GM18951 (cell line): ENCODE measurements around the gene SETBP1.

ENCODE experiments used
- POLR2A ChIP-seq: IDR thresholded peaks from 4 replicates; pipeline ENCODE4 v1.6.1; 2011; ENCODE audit warnings: mild to moderate bottlenecking; ENCODE audit not compliant: insufficient read length, insufficient read depth; ENCODE audit errors: extremely low read depth
- in situ Hi-C: fragments of 300-500 bp; cut with MboI; formaldehyde crosslinking; loops from one replicate; pipeline ENCODE4 v1.12.0; 2022; ENCODE audit warnings: low sequenced_read_pairs, mixed read lengths, inconsistent platforms; ENCODE audit not compliant: unreplicated experiment

The SETBP1 gene

GRCh38 chr18:44682871-44683221 lies 2.2 kb downstream of the SETBP1 start:
- no peak for TF ChIP-seq POLR2A
- in situ Hi-C loops: loop anchor here (25.0 kb wide), 1 partner anchor 529 kb away; no protein-coding TSS in a partner anchor

GRCh38 chr18:44683556-44683955 lies 2.9 kb downstream of the SETBP1 start:
- in situ Hi-C loops: loop anchor here (25.0 kb wide), 1 partner anchor 529 kb away; no protein-coding TSS in a partner anchor
- no peak for TF ChIP-seq POLR2A

- no peak for TF ChIP-seq POLR2A
- in situ Hi-C loops: loop anchor here (25.0 kb wide), 1 partner anchor 527 kb away; no protein-coding TSS in a partner anchor
Measured at GRCh38 chr18:44685296-44685695, 4.6 kb downstream of the SETBP1 start.

- no peak for TF ChIP-seq POLR2A
- in situ Hi-C loops: loop anchor here (25.0 kb wide), 1 partner anchor 526 kb away; no protein-coding TSS in a partner anchor
Measured at GRCh38 chr18:44686156-44686555, 5.5 kb downstream of the SETBP1 start.

- in situ Hi-C loops: loop anchor here (25.0 kb wide), 1 partner anchor 525 kb away; no protein-coding TSS in a partner anchor
- TF ChIP-seq POLR2A: no peak
Measured at GRCh38 chr18:44687421-44687820, 6.7 kb downstream of the SETBP1 start.

GRCh38 chr18:44689736-44690135 lies 9.0 kb downstream of the SETBP1 start:
- in situ Hi-C loops: loop anchor here (25.0 kb wide), 1 partner anchor 523 kb away; no protein-coding TSS in a partner anchor

GRCh38 chr18:44691148-44691925 lies 10.6 kb downstream of the SETBP1 start:
- TF ChIP-seq POLR2A: no peak

More at GRCh38 chr18:44689736-44690135, 9.0 kb downstream of the SETBP1 start:
- no peak for TF ChIP-seq POLR2A

GRCh38 chr18:44693030-44693784 lies 12.5 kb downstream of the SETBP1 start:
- in situ Hi-C loops: loop anchor here (25.0 kb wide), 1 partner anchor 519 kb away; no protein-coding TSS in a partner anchor
- TF ChIP-seq POLR2A: no peak

More at GRCh38 chr18:44691148-44691925, 10.6 kb downstream of the SETBP1 start:
- in situ Hi-C loops: loop anchor here (25.0 kb wide), 1 partner anchor 521 kb away; no protein-coding TSS in a partner anchor

GRCh38 chr18:44695503-44695902 lies 14.8 kb downstream of the SETBP1 start:
- no peak for TF ChIP-seq POLR2A
- in situ Hi-C loops: loop anchor here (25.0 kb wide), 1 partner anchor 517 kb away; no protein-coding TSS in a partner anchor

- no peak for TF ChIP-seq POLR2A
- in situ Hi-C loops: loop anchor here (25.0 kb wide), 1 partner anchor 515 kb away; no protein-coding TSS in a partner anchor
Measured at GRCh38 chr18:44696892-44697291, 16.2 kb downstream of the SETBP1 start.

- TF ChIP-seq POLR2A: no peak
- in situ Hi-C loops: loop anchor here (25.0 kb wide), 1 partner anchor 515 kb away; no protein-coding TSS in a partner anchor
Measured at GRCh38 chr18:44697315-44697714, 16.6 kb downstream of the SETBP1 start.

- in situ Hi-C loops: loop anchor here (25.0 kb wide), 1 partner anchor 514 kb away; no protein-coding TSS in a partner anchor
- TF ChIP-seq POLR2A: no peak
Measured at GRCh38 chr18:44698518-44698917, 17.8 kb downstream of the SETBP1 start.
